Muscle of arm (tissue), 12 donors: ENCODE measurements around the gene PRKAG3. TPM values are rescaled to one million over a fixed set of nuclear protein-coding genes. Genes with fewer than 3 reads are reported as not detected.

Source experiments
- DNase-seq: peaks from one replicate; pipeline ENCODE4 v3.0.0-alpha.2; 2013
- polyA plus RNA-seq, 12 donors: library from polyadenylated mRNA; unstranded; fragments of 120-200 nt; gene quantifications; one replicate each; pipeline ENCODE4 v1.2.1, GENCODE V29; 2013; ENCODE audit not compliant: insufficient read length in 12 of 12

PRKAG3 gene
- polyA plus RNA-seq, 12 donors, result 7.4 to 35.9 (median 25.3) TPM; not detected in 1

- DNase-seq, result no peak
Observed at GRCh38 chr2:218815649-218816048, 16.0 kb downstream of the PRKAG3 start.

- DNase-seq, result no peak
Observed at GRCh38 chr2:218815244-218815637, 16.4 kb downstream of the PRKAG3 start.

DNA sequence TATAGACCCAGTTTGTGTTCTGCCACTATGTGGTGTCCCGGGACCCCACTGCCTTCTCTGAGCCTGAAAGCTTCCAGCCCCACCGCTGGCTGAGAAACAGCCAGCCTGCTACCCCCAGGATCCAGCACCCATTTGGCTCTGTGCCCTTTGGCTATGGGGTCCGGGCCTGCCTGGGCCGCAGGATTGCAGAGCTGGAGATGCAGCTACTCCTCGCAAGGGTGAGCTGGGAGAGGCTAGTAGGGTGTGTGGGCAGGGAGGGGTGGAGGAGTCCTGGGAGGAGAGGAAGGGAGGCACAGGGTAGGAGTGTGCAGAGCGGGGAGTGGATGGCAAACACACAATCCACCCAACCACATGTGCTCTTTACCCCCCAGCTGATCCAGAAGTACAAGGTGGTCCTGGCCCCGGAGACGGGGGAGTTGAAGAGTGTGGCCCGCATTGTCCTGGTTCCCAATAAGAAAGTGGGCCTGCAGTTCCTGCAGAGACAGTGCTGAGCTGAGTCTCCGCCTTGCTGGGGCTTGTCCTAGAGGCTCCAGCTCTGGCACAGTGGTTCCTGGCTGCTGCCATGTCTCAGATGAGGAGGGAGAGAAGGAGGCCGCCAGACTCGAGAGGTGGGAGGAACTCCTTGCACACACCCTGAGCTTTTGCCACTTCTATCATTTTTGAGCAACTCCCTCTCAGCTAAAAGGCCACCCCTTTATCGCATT lies 16.9 kb downstream of the PRKAG3 start:
- no peak for DNase-seq

DNA sequence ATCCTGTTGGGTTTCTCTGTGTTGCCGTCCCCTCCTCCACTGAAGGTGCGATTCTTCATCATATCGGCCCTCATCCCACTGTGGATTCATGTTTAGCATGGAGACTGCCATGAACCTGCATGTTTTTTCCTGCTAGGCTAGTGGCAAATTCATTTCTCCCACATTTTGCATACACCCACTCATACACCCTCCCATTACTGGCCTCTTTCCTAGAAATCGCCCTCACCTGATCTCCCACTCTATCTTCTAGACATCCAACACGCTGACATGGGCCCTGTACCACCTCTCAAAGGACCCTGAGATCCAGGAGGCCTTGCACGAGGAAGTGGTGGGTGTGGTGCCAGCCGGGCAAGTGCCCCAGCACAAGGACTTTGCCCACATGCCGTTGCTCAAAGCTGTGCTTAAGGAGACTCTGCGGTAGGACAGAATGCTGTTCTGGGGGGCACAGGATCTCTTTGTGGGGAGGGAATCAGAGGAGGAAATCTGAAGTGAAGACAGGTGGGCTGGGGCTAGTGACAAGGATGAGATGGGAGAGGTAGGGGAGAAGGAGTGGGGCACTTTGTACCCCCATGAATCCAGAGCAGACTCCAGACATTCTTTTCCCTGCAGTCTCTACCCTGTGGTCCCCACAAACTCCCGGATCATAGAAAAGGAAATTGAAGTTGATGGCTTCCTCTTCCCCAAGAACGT lies 17.7 kb downstream of the PRKAG3 start:
- DNase-seq, result no peak

DNA sequence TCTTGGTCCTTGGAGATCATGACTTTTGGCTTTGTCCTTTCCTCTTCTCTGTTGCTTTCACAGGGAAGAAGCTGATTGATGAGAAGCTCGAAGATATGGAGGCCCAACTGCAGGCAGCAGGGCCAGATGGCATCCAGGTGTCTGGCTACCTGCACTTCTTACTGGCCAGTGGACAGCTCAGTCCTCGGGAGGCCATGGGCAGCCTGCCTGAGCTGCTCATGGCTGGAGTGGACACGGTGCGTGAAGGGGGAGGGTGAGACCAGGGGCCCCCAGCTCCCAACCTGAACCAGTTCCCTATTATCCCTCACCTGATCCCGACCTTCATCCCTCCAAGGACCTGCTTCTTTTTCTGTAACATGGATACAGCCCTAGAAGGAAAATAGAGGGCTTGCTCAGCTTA lies 18.7 kb downstream of the PRKAG3 start:
- DNase-seq, result no peak

DNA sequence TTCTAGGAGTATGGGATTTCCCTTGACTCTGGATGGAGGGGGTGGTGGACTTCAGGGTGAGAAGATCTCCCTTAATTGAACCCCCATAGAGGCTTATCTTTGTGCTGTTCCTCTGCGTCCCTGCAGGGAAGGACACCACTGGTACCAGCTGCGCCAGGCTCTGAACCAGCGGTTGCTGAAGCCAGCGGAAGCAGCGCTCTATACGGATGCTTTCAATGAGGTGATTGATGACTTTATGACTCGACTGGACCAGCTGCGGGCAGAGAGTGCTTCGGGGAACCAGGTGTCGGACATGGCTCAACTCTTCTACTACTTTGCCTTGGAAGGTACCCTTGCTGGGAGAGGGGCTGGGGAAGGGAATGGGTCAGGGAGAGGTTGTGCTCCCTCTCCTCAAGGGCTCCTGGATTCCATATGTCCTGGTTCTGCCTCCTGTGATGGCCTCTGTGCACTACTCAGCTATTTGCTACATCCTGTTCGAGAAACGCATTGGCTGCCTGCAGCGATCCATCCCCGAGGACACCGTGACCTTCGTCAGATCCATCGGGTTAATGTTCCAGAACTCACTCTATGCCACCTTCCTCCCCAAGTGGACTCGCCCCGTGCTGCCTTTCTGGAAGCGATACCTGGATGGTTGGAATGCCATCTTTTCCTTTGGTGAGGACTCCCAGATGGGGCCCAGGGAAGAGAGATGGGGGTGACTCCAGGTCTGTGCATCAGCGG lies 19.3 kb downstream of the PRKAG3 start:
- DNase-seq, result no peak

DNA sequence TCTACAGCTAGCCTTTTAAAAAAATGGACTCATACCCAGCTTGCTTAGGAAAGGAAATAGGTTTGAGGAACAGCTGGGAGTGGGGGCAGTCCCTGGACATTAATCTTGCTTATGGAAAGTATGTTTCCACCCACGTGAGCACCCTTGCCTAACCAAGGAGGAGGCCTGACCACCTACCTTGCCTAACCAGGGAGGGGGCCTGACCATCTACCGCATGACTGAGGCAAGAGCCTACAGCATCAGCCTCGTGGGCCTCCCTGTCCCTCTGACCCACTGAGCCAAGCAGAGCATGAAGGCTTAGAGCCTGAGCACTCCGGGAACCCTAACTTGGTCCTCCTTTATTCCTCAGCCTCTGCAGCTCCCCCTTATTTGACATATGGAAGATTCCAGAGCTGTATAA lies 20.2 kb downstream of the PRKAG3 start:
- DNase-seq, result no peak

- no peak for DNase-seq
Observed at GRCh38 chr2:218810256-218810655, 21.3 kb downstream of the PRKAG3 start.

- DNase-seq, result no peak
Observed at GRCh38 chr2:218809515-218809914, 22.1 kb downstream of the PRKAG3 start.

DNA sequence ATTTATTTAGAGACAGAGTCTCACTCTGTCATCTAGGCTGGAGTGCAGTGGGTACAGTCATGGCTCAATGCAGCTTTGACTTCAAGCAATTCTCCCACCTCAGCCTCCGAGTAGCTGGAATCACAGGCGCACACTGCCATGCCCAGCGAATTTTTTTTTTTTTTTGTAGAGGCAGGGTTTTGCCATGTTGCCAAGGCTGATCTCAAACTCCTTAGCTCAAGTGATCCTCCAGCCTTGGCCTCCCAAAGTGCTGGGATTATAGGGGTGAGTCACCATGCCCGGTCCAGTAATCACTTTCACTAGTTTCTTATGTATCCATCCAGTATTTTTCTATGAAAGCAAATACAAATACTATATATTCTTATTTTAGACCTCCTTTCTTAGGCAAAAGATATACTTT lies 24.0 kb downstream of the PRKAG3 start:
- DNase-seq, result no peak

- DNase-seq, result peak; percentile 34
Observed at GRCh38 chr2:218806346-218806978, 25.1 kb downstream of the PRKAG3 start.

- DNase-seq, result peak; percentile 26
Observed at GRCh38 chr2:218805627-218806026, 26.0 kb downstream of the PRKAG3 start.

DNA sequence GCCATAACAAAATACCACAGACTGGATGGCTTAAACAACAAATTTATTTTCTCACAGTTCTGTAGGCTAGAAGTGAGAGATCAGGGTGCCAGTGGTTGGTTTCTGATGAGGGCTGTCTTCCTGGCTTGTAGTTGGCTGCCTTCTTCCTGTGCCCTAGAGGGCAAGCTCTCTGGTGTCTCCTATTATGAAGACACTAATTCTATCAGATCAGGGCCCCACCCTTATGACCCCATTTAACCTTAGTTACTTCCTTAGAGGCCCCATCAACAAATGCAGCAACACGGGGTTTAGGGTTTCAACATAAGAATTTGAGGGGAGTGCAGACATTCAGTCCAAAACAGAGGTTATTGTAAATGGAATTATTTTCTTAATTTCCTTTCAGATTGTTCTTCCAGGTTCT lies 26.8 kb downstream of the PRKAG3 start:
- DNase-seq, result no peak

DNA sequence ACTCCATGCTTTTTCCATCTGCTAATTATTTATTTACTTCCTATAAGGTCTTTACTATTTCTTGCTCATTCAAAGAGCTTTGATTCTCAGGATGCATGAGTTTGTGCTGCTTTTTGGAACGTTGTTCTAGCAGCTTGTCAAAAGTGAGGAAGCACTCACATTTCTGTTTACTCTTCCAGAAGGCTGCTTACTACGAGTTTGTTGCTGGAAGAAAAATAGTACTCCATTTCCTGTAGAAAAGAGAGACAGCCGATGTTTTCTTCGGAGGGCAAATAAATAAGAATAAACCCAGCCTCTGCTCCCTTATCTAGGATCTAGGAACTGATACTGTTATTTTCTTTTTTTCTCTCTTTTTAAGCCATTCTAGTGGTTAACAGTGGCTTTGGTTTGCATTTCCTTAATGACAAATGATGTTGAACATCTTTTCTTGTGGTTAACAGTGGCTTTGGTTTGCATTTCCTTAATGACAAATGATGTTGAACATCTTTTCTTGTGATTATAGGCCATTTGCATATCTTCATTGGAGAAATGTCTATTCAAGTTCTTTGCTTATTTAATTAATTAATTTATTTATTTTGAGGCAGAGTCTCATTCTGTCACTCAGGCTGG lies 29.1 kb downstream of the PRKAG3 start:
- no peak for DNase-seq

GRCh38 chr2:218799990-218800389 lies 31.6 kb downstream of the PRKAG3 start:
- DNase-seq, result no peak

DNA sequence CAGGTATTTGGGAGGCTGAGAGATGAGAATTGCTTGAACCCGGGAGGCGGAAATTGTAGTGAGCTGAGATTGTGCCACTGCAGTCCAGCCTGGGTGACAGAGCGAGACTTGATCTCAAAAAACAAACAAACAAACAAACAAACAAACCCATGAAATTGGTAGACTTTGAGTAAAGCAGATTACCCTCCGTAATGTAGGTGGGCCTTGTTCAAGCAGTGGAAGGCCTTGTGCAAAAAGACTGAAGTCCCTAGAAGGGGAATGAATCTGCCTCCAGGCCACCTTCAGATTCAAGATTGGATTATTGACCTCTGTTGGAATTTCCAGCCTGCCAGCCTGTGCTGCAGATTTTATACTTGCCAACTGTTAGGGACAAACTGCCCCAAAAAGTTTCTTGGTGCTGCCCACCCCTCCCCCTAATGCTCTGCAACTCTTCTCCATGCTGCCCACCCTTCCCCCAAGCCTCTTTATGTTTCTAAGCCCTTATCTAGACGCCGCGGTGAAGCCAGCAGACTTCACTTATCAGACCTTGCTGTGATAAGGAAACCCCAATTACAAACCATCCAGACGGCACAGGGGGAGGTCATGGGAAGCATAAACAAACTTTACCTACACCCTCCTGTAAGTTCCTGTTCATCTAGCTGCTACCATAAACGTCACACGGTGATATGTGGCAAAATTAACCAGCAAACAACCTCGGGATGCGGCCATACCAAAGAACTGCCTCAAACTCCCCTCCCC lies 32.7 kb downstream of the PRKAG3 start:
- no peak for DNase-seq

GRCh38 chr2:218796691-218797090 lies 34.9 kb downstream of the PRKAG3 start:
- DNase-seq, result no peak

DNA sequence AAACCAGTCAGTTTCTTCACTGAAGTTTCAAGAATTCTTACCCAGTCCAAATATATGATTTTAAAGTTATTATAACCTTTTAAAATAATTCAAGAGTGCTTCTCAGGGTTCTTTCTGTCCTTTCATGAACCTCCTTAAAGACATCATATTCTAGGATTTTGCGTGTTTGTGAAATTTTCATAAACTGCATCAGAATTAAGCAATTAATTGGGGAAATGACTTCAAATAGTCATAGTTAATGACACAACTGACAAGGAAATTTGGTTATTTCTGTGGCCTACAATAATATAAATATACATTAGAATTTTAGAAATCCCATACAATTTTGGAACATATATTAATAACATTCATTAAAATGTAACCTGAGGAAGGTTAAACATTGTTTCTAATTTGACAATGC lies 39.2 kb downstream of the PRKAG3 start:
- DNase-seq, result no peak

- no peak for DNase-seq
Observed at GRCh38 chr2:218788529-218789255, 42.9 kb downstream of the PRKAG3 start.

DNA sequence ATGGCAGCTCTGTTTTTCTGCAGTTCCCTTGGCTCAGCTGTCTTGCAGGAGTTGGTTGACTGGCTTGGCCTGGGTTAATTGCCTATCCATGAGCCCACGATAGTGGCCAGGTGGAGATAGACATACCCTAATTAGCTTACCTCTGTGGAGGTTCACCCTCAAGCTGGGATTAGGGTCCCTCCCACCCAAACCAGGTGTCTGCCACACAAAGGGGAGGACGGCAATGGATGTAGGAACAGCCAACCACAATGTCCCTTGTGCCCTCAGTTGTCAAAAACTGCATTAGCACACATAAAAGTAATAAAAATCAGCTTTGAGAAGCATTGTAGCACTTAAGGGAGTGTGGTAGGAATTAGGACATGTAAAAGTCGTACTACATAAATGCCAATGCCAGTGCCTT lies 45.5 kb downstream of the PRKAG3 start:
- no peak for DNase-seq

GRCh38 chr2:218785103-218785502 lies 46.5 kb downstream of the PRKAG3 start:
- DNase-seq, result no peak
